K562 treated with DMSO at 1 percent for 48 hours (cell line): ENCODE data around the gene RAD1. TPM values are rescaled to one million over a fixed set of nuclear protein-coding genes. Genes with fewer than 3 reads are reported as not detected.

Experiments
- total RNA-seq: library from RNA; unstranded; fragments of 300-600 nt; gene quantifications from 2 replicates; pipeline ENCODE4 v1.2.3, GENCODE V29; 2022; ENCODE audit warnings: low replicate concordance; ENCODE audit errors: extremely low read depth

Gene RAD1, protein sequence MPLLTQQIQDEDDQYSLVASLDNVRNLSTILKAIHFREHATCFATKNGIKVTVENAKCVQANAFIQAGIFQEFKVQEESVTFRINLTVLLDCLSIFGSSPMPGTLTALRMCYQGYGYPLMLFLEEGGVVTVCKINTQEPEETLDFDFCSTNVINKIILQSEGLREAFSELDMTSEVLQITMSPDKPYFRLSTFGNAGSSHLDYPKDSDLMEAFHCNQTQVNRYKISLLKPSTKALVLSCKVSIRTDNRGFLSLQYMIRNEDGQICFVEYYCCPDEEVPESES
- not detected in 2 replicates for total RNA-seq

DNA sequence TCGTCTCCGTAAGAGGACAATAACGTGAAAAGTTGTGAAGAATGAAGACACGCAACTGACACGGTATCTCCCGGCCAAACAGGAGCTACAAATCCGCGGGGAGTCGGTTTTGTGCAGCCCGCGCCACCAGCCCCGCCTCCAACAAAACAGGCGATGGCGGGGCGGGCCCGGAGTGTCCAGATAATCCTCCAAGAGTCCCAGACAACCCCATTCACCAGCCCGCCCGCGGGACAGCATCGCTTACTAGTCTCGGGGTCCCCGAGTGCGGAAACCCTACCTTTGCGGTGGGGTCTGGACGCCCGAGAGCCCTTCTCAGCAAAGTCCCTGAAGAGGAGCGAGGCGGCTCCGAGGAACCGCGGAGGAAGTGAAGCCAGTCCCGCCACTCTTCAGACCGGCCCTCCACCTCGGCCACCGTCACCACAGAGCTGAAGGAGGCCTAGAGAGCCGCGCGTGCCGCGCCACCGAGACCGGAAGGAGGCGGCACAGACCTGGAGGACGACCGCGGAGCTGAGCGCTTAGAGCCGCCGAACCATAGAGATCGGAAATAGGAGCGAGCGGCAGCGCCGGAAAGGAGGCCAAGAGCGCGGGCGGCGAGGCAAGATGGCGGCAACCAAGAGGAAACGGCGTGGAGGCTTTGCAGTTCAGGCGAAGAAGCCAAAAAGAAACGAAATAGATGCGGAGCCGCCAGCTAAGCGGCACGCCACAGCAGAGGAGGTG, at the start of gene RAD1, which contains the start of gene BRIX1:
RAD1 (minus strand) TSS at position 366 of the 717 bp plus-strand sequence. CDS start 612 bp downstream, outside the sequence.
BRIX1 (plus strand) TSS at position 573 of the 717 bp plus-strand sequence; CDS start at position 601, 28 bp downstream.

DNA sequence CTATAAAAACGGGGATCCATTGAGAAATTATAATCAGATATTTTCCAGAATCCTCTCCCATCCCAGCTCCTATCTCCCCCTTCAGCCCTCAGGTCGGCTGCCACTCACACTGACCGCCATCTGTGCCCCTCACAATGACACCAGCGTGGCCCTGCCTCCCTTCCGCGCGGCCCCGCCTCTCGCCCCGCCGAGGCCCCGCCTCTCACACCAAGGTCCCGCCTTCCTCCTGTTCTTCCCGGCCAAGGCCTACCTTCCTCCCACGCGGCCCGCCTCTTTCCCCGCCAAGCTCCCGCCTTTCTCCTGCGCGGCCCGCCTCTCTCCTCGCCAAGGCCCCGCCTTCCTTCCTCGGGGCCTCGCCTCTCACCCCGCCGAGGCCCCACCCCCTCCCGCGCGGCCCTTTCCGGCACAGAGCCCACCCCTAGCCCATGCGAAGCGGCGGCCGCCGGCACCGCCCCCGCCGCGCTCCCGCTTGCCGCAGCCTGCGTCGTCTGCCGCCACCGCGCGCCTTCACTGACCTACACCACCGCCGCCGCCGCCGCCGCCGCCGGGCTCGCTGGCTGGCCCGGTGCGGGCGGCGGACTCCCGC, 13.9 kb upstream of the RAD1 start, which contains the start of gene DNAJC21:
DNAJC21 (plus strand) TSS at position 426 of the 586 bp plus-strand sequence. CDS start 261 bp downstream, outside the sequence.

Other genes starting within 250 kb of the RAD1 start
- not detected in 2 replicates for gene TTC23L, start 76.3 kb downstream of the RAD1 start, total RNA-seq
- gene BRIX1, start 207 bp upstream of the RAD1 start, total RNA-seq = not detected in 2 replicates
- gene DNAJC21, start 14.1 kb upstream of the RAD1 start, total RNA-seq = 227 TPM in 1 of 2 replicates, not detected in the other
- gene AGXT2, start 132.4 kb upstream of the RAD1 start, total RNA-seq = not detected in 2 replicates